RPMI8226 (cell line): Measurements from ENCODE around the gene SESTD1.
"Not testable (repeated sequence)": the region's sequence is repeated elsewhere in the genome, so short reads cannot be mapped to it uniquely, and the experiment has no call there.

Experiments
- DNase-seq: peaks from one replicate; pipeline ENCODE4 v3.0.0-alpha.2; 2015

SESTD1 gene

GRCh38 chr2:179098080-179098689 lies 166.4 kb downstream of the SESTD1 start:
- DNase-seq: no peak

- no peak for DNase-seq
These were observed 167.5 kb downstream of the SESTD1 start for GRCh38 chr2:179097131-179097530.

GRCh38 chr2:179096090-179096489 lies 168.5 kb downstream of the SESTD1 start:
- DNase-seq: peak; percentile 94

GRCh38 chr2:179092912-179093311 lies 171.7 kb downstream of the SESTD1 start:
- not testable (repeated sequence) for DNase-seq

- no peak for DNase-seq
These were observed 181.9 kb downstream of the SESTD1 start for GRCh38 chr2:179082697-179083096.

- DNase-seq: no peak
These were observed 182.7 kb downstream of the SESTD1 start for GRCh38 chr2:179081954-179082353.

- DNase-seq: no peak
These were observed 192.1 kb downstream of the SESTD1 start for GRCh38 chr2:179072527-179072926.

- DNase-seq: no peak
These were observed 192.7 kb downstream of the SESTD1 start for GRCh38 chr2:179071810-179072355.

GRCh38 chr2:179070895-179071294 lies 193.7 kb downstream of the SESTD1 start:
- DNase-seq: no peak

GRCh38 chr2:179069685-179070084 lies 194.9 kb downstream of the SESTD1 start:
- DNase-seq: no peak

GRCh38 chr2:179068991-179069643 lies 195.5 kb downstream of the SESTD1 start:
- no peak for DNase-seq

- peak; percentile 44 for DNase-seq
These were observed 205.5 kb downstream of the SESTD1 start for GRCh38 chr2:179059026-179059700.

GRCh38 chr2:179057737-179058136 lies 206.9 kb downstream of the SESTD1 start:
- DNase-seq: peak; percentile 60

GRCh38 chr2:179053568-179053967 lies 211.1 kb downstream of the SESTD1 start:
- DNase-seq: not testable (repeated sequence)
